Right ventricle myocardium superior (tissue), 1 donor: ENCODE results near the gene TMA7B. TPM values are rescaled to one million over a fixed set of nuclear protein-coding genes. Genes with fewer than 3 reads are reported as not detected.
A peak's percentile ranks its signal among the peaks of the same experiment; 100 is the strongest.

ENCODE experiments used
- ATAC-seq: fragments of 200-7000 bp; cut with Tn5 transposase; one replicate; pipeline ENCODE4 v1.9.1; 2020; ENCODE audit warnings: mild to moderate bottlenecking; ENCODE audit not compliant: poor library complexity
- DNase-seq: peaks from one replicate; pipeline ENCODE4 v3.0.0-alpha.2; 2020
- intact Hi-C: fragments of 100-400 bp; cut with DNase I; formaldehyde crosslinking; loops from one replicate; pipeline ENCODE4 v1.11.2; 2022
- total RNA-seq: library from RNA; stranded (reverse); fragmentation: NEBNext Ultra II Directional; extraction: Animal tissue kit (Norgen Biotek cat#: 25700); gene quantifications from one replicate; pipeline ENCODE4 v1.2.1, GENCODE V29; 2021
- donor health status: DM: no; HTN: yes; CAD: no; lungs with severe emphysema.

The TMA7B gene
- total RNA-seq, 1 donor from 2014 or later, result not detected

DNA sequence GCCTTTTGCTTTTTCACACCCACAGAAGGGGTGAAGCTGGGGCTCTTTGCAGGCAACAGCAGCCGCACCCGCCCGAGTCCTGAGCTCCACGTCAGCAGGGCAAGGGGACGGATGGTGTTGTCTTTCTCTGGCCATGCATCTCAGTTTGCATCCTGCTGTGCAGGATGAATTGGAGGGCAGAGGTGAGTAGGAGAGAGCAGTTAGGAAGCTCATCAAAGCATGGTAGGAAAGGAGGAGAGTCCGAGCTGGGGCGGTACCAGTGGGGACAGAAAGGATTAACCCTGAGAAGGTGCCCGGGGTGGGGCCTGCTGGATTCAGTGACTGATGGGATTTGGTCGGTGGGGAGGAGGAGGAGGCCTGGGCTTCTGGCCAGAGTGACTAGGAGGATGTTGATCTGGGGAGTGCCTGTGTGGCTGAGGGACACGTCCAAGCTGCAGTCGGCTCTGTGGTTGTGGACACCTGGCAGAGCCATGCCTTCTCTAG lies 49.1 kb downstream of the TMA7B start:
- no peak for DNase-seq
- ATAC-seq, result peak; percentile 34
- intact Hi-C loops, result no loop called here

DNA sequence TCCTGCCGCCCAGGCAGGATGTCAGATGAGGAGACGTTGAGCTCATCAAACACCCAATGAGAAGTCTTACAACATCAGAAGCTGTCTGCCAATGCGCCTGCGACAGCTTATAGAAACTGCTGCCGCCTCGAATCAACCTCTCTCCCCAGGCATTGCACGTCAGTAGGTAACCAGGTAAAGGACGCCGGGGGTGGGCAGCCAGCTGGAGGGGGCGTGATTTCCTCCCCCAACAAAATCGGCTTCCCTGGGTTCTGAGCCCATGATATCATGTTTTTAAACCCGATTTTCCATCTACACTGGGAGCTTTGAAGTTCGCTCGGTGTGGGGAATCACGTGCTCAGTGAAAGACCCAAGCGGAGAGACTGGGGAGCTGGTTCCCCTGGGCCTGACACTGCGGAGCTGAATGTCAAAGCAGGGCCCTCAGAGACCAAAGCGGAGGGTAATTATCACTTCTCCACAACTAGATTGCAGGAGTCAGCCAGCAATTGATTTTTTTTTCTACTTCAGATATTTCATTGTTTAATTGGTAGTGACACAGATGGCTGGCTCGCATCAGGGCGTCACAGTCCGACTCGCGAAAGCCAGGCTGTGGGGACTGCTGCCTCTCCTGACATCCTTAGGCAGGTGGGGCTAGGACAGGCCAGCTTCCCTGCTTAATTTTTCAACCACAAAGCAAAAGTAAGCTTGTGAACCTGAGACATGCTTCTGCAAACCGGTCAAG lies 49.9 kb downstream of the TMA7B start:
- DNase-seq (no peak), ATAC-seq (no peak)
- intact Hi-C loops, result no loop called here

DNA sequence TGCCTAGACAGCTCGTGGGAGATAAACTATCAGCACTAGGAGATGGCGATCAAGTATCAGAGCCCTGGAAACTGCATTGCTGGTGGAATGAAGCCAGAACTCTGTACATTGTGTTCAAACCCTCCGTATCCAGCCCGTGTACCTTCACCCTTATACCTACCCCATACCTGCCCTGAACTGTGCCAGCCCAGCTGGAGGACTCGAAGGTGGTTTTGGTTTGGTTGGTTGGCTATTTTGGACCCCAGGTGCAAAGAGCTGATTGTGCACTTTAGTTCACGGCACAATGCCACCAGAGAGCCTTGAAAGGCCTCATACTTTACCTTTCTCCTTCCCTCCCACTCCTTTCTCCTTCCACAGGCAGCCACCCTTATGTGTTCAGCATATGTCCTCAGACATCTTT lies 50.5 kb downstream of the TMA7B start:
- intact Hi-C loops, result no loop called here
- DNase-seq (no peak), ATAC-seq (no peak)

Other genes with a start within 250 kb of the TMA7B start
- not detected for gene ENTHD1, start 66.6 kb upstream of the TMA7B start, total RNA-seq
- gene GRAP2, start 59.3 kb upstream of the TMA7B start, total RNA-seq, result 1.6 TPM
- 4.9 TPM for gene FAM83F, start 34.6 kb downstream of the TMA7B start, total RNA-seq
- gene TNRC6B, start 217.5 kb downstream of the TMA7B start, total RNA-seq, result 37.5 TPM